ENCODE data around the gene GRIA1.

The GRIA1 gene

GRCh38 chr5:153456993-153457392 is 33.5 kb upstream of the GRIA1 start:
- TF ChIP-seq POLR2AphosphoS5 (IDR thresholded peaks at IDR 0.05; ENCODE audit: low read depth, low read length) (no peak), FOXP2 (optimal IDR thresholded peaks at IDR 0.05; ENCODE audit: borderline replicate concordance, extremely low read depth, extremely low read length, insufficient read depth) (no peak), REST (IDR thresholded peaks at IDR 0.05; ENCODE audit: insufficient read depth in 1 of 2, low read depth in 2 of 2, low read length in 2 of 2) (no peak), SIN3A (IDR thresholded peaks at IDR 0.05; ENCODE audit: borderline replicate concordance, insufficient read depth, low read length) (no peak), TAF1 (IDR thresholded peaks at IDR 0.05; ENCODE audit: borderline replicate concordance, insufficient read depth, low read length) (no peak)

- TF ChIP-seq POLR2AphosphoS5 (IDR thresholded peaks at IDR 0.05; ENCODE audit: low read depth, low read length) (no peak), SIN3A (IDR thresholded peaks at IDR 0.05; ENCODE audit: borderline replicate concordance, insufficient read depth, low read length) (no peak), TAF1 (IDR thresholded peaks at IDR 0.05; ENCODE audit: borderline replicate concordance, insufficient read depth, low read length) (no peak), FOXP2 (optimal IDR thresholded peaks at IDR 0.05; ENCODE audit: borderline replicate concordance, extremely low read depth, extremely low read length, insufficient read depth) (no peak), REST (IDR thresholded peaks at IDR 0.05; ENCODE audit: insufficient read depth in 1 of 2, low read depth in 2 of 2, low read length in 2 of 2) (no peak)
Observed at GRCh38 chr5:153458268-153458667, 32.2 kb upstream of the GRIA1 start.

GRCh38 chr5:153459051-153459743 is 31.3 kb upstream of the GRIA1 start:
- no peak for TF ChIP-seq SIN3A (IDR thresholded peaks at IDR 0.05; ENCODE audit: borderline replicate concordance, insufficient read depth, low read length)
- TF ChIP-seq FOXP2 (optimal IDR thresholded peaks at IDR 0.05; ENCODE audit: borderline replicate concordance, extremely low read depth, extremely low read length, insufficient read depth), result no peak
- TF ChIP-seq REST (IDR thresholded peaks at IDR 0.05; ENCODE audit: insufficient read depth in 1 of 2, low read depth in 2 of 2, low read length in 2 of 2), result no peak

GRCh38 chr5:153460421-153460820 is 30.0 kb upstream of the GRIA1 start:
- TF ChIP-seq SIN3A (IDR thresholded peaks at IDR 0.05; ENCODE audit: borderline replicate concordance, insufficient read depth, low read length) (no peak), FOXP2 (optimal IDR thresholded peaks at IDR 0.05; ENCODE audit: borderline replicate concordance, extremely low read depth, extremely low read length, insufficient read depth) (no peak), REST (IDR thresholded peaks at IDR 0.05; ENCODE audit: insufficient read depth in 1 of 2, low read depth in 2 of 2, low read length in 2 of 2) (no peak), POLR2AphosphoS5 (IDR thresholded peaks at IDR 0.05; ENCODE audit: low read depth, low read length) (no peak), TAF1 (IDR thresholded peaks at IDR 0.05; ENCODE audit: borderline replicate concordance, insufficient read depth, low read length) (no peak)

- no peak for TF ChIP-seq FOXP2 (optimal IDR thresholded peaks at IDR 0.05; ENCODE audit: borderline replicate concordance, extremely low read depth, extremely low read length, insufficient read depth)
- TF ChIP-seq TAF1 (IDR thresholded peaks at IDR 0.05; ENCODE audit: borderline replicate concordance, insufficient read depth, low read length), result no peak
- TF ChIP-seq REST (IDR thresholded peaks at IDR 0.05; ENCODE audit: insufficient read depth in 1 of 2, low read depth in 2 of 2, low read length in 2 of 2), result no peak
- TF ChIP-seq SIN3A (IDR thresholded peaks at IDR 0.05; ENCODE audit: borderline replicate concordance, insufficient read depth, low read length), result no peak
- no peak for TF ChIP-seq POLR2AphosphoS5 (IDR thresholded peaks at IDR 0.05; ENCODE audit: low read depth, low read length)
Observed at GRCh38 chr5:153461341-153461740, 29.1 kb upstream of the GRIA1 start.

Data from PFSK-1 (cell line).